Measurements from ENCODE around the gene EPHA3.

DNA sequence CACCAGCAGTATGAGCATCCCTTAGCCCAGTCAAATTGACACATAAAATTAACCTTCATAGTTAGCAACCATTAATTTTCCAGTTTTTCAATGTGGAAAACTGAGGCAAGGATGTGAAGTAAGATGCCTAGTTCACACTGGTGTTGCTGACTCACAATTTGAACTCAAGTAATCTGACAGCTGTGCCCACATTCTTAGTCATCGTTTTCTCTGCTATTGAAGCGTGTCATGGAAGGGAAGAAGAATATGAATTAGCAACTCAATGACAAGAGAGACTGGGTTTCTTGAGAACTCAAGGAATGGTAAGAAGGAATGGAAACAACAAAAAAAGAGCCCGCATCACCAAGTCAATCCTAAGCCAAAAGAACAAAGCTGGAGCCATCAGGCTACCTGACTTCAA, 261.4 kb downstream of the EPHA3 start:
- TF ChIP-seq POLR2A (IDR thresholded peaks at IDR 0.05): no peak
- TF ChIP-seq, protein P1, sequence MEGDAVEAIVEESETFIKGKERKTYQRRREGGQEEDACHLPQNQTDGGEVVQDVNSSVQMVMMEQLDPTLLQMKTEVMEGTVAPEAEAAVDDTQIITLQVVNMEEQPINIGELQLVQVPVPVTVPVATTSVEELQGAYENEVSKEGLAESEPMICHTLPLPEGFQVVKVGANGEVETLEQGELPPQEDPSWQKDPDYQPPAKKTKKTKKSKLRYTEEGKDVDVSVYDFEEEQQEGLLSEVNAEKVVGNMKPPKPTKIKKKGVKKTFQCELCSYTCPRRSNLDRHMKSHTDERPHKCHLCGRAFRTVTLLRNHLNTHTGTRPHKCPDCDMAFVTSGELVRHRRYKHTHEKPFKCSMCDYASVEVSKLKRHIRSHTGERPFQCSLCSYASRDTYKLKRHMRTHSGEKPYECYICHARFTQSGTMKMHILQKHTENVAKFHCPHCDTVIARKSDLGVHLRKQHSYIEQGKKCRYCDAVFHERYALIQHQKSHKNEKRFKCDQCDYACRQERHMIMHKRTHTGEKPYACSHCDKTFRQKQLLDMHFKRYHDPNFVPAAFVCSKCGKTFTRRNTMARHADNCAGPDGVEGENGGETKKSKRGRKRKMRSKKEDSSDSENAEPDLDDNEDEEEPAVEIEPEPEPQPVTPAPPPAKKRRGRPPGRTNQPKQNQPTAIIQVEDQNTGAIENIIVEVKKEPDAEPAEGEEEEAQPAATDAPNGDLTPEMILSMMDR (IDR thresholded peaks at IDR 0.05 in 4 of 5, conservative IDR thresholded peaks at IDR 0.05 in 1 of 5): no peak

Data from gastrocnemius medialis (tissue), 4 donors.